Vagina (tissue), 2 donors: Measurements from ENCODE around the gene KCNA2.

Experiments used
- POLR2A ChIP-seq, 2 donors: fragments of 450-650 bp; IDR thresholded peaks; one replicate each; pipeline ENCODE4 v1.6.1; 2017; ENCODE audit warnings: antibody characterized with exemption in 2 of 2, mild to moderate bottlenecking in 2 of 2, moderate library complexity in 2 of 2
- POLR2AphosphoS5 ChIP-seq, 2 donors: sonication (generic); formaldehyde crosslinking; IDR thresholded peaks; one replicate each; pipeline ENCODE4 v1.9.0; 2017; ENCODE audit warnings: antibody characterized with exemption in 2 of 2, mild to moderate bottlenecking in 2 of 2, low read depth in 1 of 2; ENCODE audit not compliant: insufficient read depth in 1 of 2

GRCh38 chr1:110549831-110550230 is 56.3 kb downstream of the KCNA2 start:
- TF ChIP-seq POLR2A (IDR thresholded peaks at IDR 0.05), result no peak
- TF ChIP-seq POLR2AphosphoS5 (IDR thresholded peaks at IDR 0.05; ENCODE audit: insufficient read depth in 1 of 2, low read depth in 1 of 2), result no peak
